RWPE1 (cell line): ENCODE measurements around the gene GGA1.
"Not testable (repeated sequence)": the region's sequence is repeated elsewhere in the genome, so short reads cannot be mapped to it uniquely, and the experiment has no call there.

Experiments
- CTCF ChIA-PET: fragments of 350-600 bp; sonication (Branson Sonifier 250); formaldehyde crosslinking; extraction: SDS; loops from one replicate; lab custom pipeline; 2021; lab: Yijun Ruan, JAX
- POLR2A ChIA-PET: fragments of 400-600 bp; formaldehyde crosslinking; extraction: SDS; loops from one replicate; lab custom pipeline; 2020; ENCODE audit warnings: antibody characterized with exemption; ENCODE audit not compliant: low non-redundant PET; lab: Yijun Ruan, JAX
- DNase-seq: peaks from one replicate; pipeline ENCODE4 v3.0.0; 2012; ENCODE audit warnings: low spot score
- H3K27ac ChIP-seq: fragments of 450-650 bp; 2 replicates; pipeline ENCODE4 v1.5.1; 2017
- CTCF ChIP-seq: fragments of 450-650 bp; conservative IDR thresholded peaks from 2 replicates; pipeline ENCODE4 v1.5.1; 2017; ENCODE audit warnings: low read depth, mild to moderate bottlenecking

GGA1 gene

GRCh38 chr22:37643225-37643847 is 34.7 kb downstream of the GGA1 start:
- peak; percentile 50 for DNase-seq
- peak overlapping the region; percentile 73 for H3K27ac ChIP-seq
- CTCF ChIA-PET, result interaction anchor here (0.5 to 1.4 kb wide), 14 partner anchors 9 to 1286 kb away, joined by 3 to 6 read pairs (median 4); partner anchors contain the start of genes LGALS1, NOL12 and PDXP
- POLR2A ChIA-PET, result no interaction called here
- peak; percentile 89 for TF ChIP-seq CTCF

- no peak for TF ChIP-seq CTCF
- no peak for DNase-seq
- CTCF ChIA-PET, result no interaction called here
- peak overlapping the region; percentile 67 for H3K27ac ChIP-seq
- POLR2A ChIA-PET, result no interaction called here
These were observed 38.7 kb downstream of the GGA1 start for GRCh38 chr22:37647317-37647716.

- CTCF ChIA-PET, result no interaction called here
- no peak for DNase-seq
- POLR2A ChIA-PET, result no interaction called here
- H3K27ac ChIP-seq, result peak overlapping the region; percentile 67
- no peak for TF ChIP-seq CTCF
These were observed 39.3 kb downstream of the GGA1 start for GRCh38 chr22:37647928-37648327.

- CTCF ChIA-PET, result no interaction called here
- 0 out of 2 replicates have a peak overlapping the region, but pooled peaks have one; percentile 3 for H3K27ac ChIP-seq
- DNase-seq, result no peak
- POLR2A ChIA-PET, result no interaction called here
- TF ChIP-seq CTCF, result no peak
These were observed 42.0 kb downstream of the GGA1 start for GRCh38 chr22:37650463-37651136.

GRCh38 chr22:37654563-37655251 is 46.1 kb downstream of the GGA1 start:
- H3K27ac ChIP-seq, result peak overlapping the region; percentile 24; the same call in 1 of the 2 replicates
- no peak for DNase-seq
- TF ChIP-seq CTCF, result no peak
- POLR2A ChIA-PET, result no interaction called here
- CTCF ChIA-PET, result no interaction called here

GRCh38 chr22:37655252-37655563 is 46.6 kb downstream of the GGA1 start:
- ChIA-PET CTCF (no interaction called here), POLR2A (no interaction called here)
- TF ChIP-seq CTCF, result no peak
- no peak overlapping the region for H3K27ac ChIP-seq
- DNase-seq, result no peak

- POLR2A ChIA-PET, DNase-seq, CTCF ChIA-PET: not testable (repeated sequence)
- peak overlapping the region; percentile 50 for H3K27ac ChIP-seq
These were observed 47.9 kb downstream of the GGA1 start for GRCh38 chr22:37656583-37656982.
